RWPE2 (cell line): ENCODE measurements around the gene HOXA4.

ENCODE experiments used
- ATAC-seq: fragments of 200-7000 bp; cut with Tn5 transposase; 3 replicates; pipeline ENCODE4 v1.9.1; 2021; ENCODE audit warnings: low read depth
- DNase-seq: peaks from one replicate; pipeline ENCODE4 v3.0.0-alpha.2; 2020; ENCODE audit warnings: low spot score
- H3K27ac ChIP-seq: fragments of 450-650 bp; 2 replicates; pipeline ENCODE4 v1.5.1; 2017; ENCODE audit warnings: mild to moderate bottlenecking; ENCODE audit not compliant: poor library complexity, severe bottlenecking
- H3K27me3 ChIP-seq: fragments of 250-450 bp; sonication (Bioruptor Pico); 2 replicates; pipeline ENCODE4 v1.5.1; 2021; ENCODE audit warnings: mild to moderate bottlenecking, moderate library complexity; ENCODE audit not compliant: insufficient read depth, poor library complexity, severe bottlenecking
- H3K36me3 ChIP-seq: fragments of 250-450 bp; sonication (Bioruptor Pico); 2 replicates; pipeline ENCODE4 v1.5.1; 2020; ENCODE audit warnings: low read depth, mild to moderate bottlenecking, moderate library complexity
- H3K4me1 ChIP-seq: fragments of 250-450 bp; sonication (Bioruptor Pico); 2 replicates; pipeline ENCODE4 v1.5.1; 2021; ENCODE audit warnings: mild to moderate bottlenecking, moderate library complexity; ENCODE audit not compliant: insufficient read depth, poor library complexity, severe bottlenecking
- H3K4me3 ChIP-seq: fragments of 250-450 bp; sonication (Bioruptor Pico); 2 replicates; pipeline ENCODE4 v1.5.1; 2021; ENCODE audit warnings: mild to moderate bottlenecking, moderate library complexity; ENCODE audit not compliant: severe bottlenecking
- H3K9me3 ChIP-seq: fragments of 250-450 bp; sonication (Bioruptor Pico); 2 replicates; pipeline ENCODE4 v1.5.1; 2021; ENCODE audit warnings: mild to moderate bottlenecking, moderate library complexity; ENCODE audit not compliant: severe bottlenecking
- CTCF ChIP-seq: fragments of 450-650 bp; IDR thresholded peaks from one replicate; pipeline ENCODE4 v1.5.1; 2017; ENCODE audit warnings: mild to moderate bottlenecking, moderate library complexity; ENCODE audit not compliant: poor library complexity, severe bottlenecking

The HOXA4 gene

GRCh38 chr7:27160546-27161213 is 30.1 kb upstream of the HOXA4 start:
- H3K36me3 ChIP-seq, result peaks cover 18% of the 10 kb centered on the region
- no peaks in the 10 kb centered on the region for H3K27me3 ChIP-seq
- peak; percentile 87 for DNase-seq
- H3K4me1 ChIP-seq, result peaks cover 4% of the 10 kb centered on the region
- H3K27ac ChIP-seq, result peak overlapping the region; percentile 93
- no peaks in the 10 kb centered on the region for H3K9me3 ChIP-seq
- peak; percentile 98 for TF ChIP-seq CTCF
- H3K4me3 ChIP-seq, result peak overlapping the region; percentile 44
- peak; percentile 11 for ATAC-seq

- Histone ChIP-seq H3K4me3 (peak overlapping the region; percentile 44), H3K36me3 (peaks cover 18% of the 10 kb centered on the region), H3K4me1 (peaks cover 4% of the 10 kb centered on the region), H3K27me3 (no peaks in the 10 kb centered on the region), H3K27ac (peak overlapping the region; percentile 93), H3K9me3 (no peaks in the 10 kb centered on the region)
- ATAC-seq (no peak; the same call in 2 of the 3 replicates), DNase-seq (peak; percentile 52)
- TF ChIP-seq CTCF, result no peak
Observed at GRCh38 chr7:27160145-27160545, 29.6 kb upstream of the HOXA4 start.

GRCh38 chr7:27159266-27160144 is 28.9 kb upstream of the HOXA4 start:
- H3K27ac ChIP-seq, result peak overlapping the region; percentile 93
- ATAC-seq, result no peak
- no peak for TF ChIP-seq CTCF
- peaks cover 8% of the 10 kb centered on the region for H3K4me1 ChIP-seq
- peak; percentile 40 for DNase-seq
- H3K4me3 ChIP-seq, result peak overlapping the region; percentile 44
- no peaks in the 10 kb centered on the region for H3K27me3 ChIP-seq
- no peaks in the 10 kb centered on the region for H3K9me3 ChIP-seq
- peaks cover 18% of the 10 kb centered on the region for H3K36me3 ChIP-seq

GRCh38 chr7:27158436-27159265 is 28.1 kb upstream of the HOXA4 start:
- DNase-seq, result peak; percentile 59

More at GRCh38 chr7:27158436-27159265, 28.1 kb upstream of the HOXA4 start:
- no peak for ATAC-seq
- Histone ChIP-seq H3K36me3 (peaks cover 13% of the 10 kb centered on the region), H3K4me3 (no peak overlapping the region), H3K9me3 (no peaks in the 10 kb centered on the region), H3K4me1 (peaks cover 8% of the 10 kb centered on the region), H3K27me3 (no peaks in the 10 kb centered on the region), H3K27ac (no peak overlapping the region)
- no peak for TF ChIP-seq CTCF
